ENCODE data around the gene ZFP28.

ZFP28 gene

DNA sequence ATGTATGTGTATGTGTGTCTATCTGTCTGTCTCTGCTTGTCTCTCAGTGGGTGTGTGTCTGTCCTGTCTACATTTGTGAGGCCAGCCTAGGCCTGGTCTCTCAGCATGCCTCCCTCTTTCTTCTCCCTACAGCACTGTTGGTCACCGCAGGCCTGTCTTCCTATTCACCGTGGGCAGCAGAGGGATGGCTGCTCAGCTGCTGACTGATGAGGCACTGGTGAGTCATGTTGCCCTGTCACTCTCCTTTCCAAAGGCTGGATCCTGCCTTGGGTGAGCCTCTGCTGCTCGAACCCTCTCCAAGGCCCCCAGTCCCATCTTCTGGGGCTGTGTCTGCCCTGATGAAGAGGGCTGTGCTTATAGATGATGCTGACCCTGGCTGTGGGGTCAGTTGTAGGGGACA lies 62.6 kb downstream of the ZFP28 start:
- TF ChIP-seq YY1 (IDR thresholded peaks at IDR 0.05; ENCODE audit: low read depth) (no peak), NFIC (IDR thresholded peaks at IDR 0.05) (no peak), CEBPB (IDR thresholded peaks at IDR 0.05) (no peak), EGR1 (IDR thresholded peaks at IDR 0.05) (no peak), ZBTB7A (IDR thresholded peaks at IDR 0.05; ENCODE audit: low read depth) (no peak), FOXM1 (IDR thresholded peaks at IDR 0.05; ENCODE audit: borderline replicate concordance, low read depth) (no peak), CREB1 (IDR thresholded peaks at IDR 0.05; ENCODE audit: low read depth) (no peak), TEAD4 (IDR thresholded peaks at IDR 0.05) (no peak), REST (IDR thresholded peaks at IDR 0.05; ENCODE audit: low read depth) (no peak), EP300 (IDR thresholded peaks at IDR 0.05; ENCODE audit: borderline replicate concordance) (no peak)
- TF ChIP-seq, protein P1, sequence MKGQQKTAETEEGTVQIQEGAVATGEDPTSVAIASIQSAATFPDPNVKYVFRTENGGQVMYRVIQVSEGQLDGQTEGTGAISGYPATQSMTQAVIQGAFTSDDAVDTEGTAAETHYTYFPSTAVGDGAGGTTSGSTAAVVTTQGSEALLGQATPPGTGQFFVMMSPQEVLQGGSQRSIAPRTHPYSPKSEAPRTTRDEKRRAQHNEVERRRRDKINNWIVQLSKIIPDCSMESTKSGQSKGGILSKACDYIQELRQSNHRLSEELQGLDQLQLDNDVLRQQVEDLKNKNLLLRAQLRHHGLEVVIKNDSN (IDR thresholded peaks at IDR 0.05) = no peak
- TF ChIP-seq, protein P2, sequence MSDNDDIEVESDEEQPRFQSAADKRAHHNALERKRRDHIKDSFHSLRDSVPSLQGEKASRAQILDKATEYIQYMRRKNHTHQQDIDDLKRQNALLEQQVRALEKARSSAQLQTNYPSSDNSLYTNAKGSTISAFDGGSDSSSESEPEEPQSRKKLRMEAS (IDR thresholded peaks at IDR 0.05) = no peak

- no peak for TF ChIP-seq CREB1 (IDR thresholded peaks at IDR 0.05; ENCODE audit: low read depth)
- no peak for TF ChIP-seq TAF1 (IDR thresholded peaks at IDR 0.05; ENCODE audit: low read depth)
- no peak for TF ChIP-seq RAD21 (IDR thresholded peaks at IDR 0.05; ENCODE audit: low read depth)
Measured at GRCh38 chr19:56603829-56604228, 65.1 kb downstream of the ZFP28 start.

Measured in Ishikawa (cell line).